Loucy (cell line): Measurements from ENCODE around the gene MYO3B.
"Not testable (repeated sequence)": the region's sequence is repeated elsewhere in the genome, so short reads cannot be mapped to it uniquely, and the experiment has no call there.

Source experiments
- H2AFZ ChIP-seq: fragments of 200-600 bp; sonication (generic); 2 replicates; pipeline ENCODE4 v1.6.0; 2016; ENCODE audit warnings: antibody characterized with exemption, mild to moderate bottlenecking, low read length, moderate library complexity
- H3F3A ChIP-seq: fragments of 200-600 bp; 2 replicates; pipeline ENCODE4 v1.6.0; 2016; ENCODE audit warnings: antibody characterized with exemption, low read depth, mild to moderate bottlenecking
- H3K27me3 ChIP-seq: fragments of 200-600 bp; sonication (generic); 2 replicates; pipeline ENCODE4 v1.6.1; 2014; ENCODE audit warnings: low read length, mild to moderate bottlenecking; ENCODE audit not compliant: insufficient read depth, poor library complexity, severe bottlenecking
- H3K36me3 ChIP-seq: fragments of 200-600 bp; sonication (generic); 2 replicates; pipeline ENCODE4 v1.6.1; 2016; ENCODE audit warnings: low read length; ENCODE audit not compliant: insufficient read depth
- H3K4me1 ChIP-seq: fragments of 200-600 bp; sonication (generic); 2 replicates; pipeline ENCODE4 v1.5.1; 2014; ENCODE audit warnings: low read length, mild to moderate bottlenecking; ENCODE audit not compliant: insufficient read depth, poor library complexity, severe bottlenecking
- H3K4me2 ChIP-seq: fragments of 200-600 bp; sonication (generic); 2 replicates; pipeline ENCODE4 v1.6.0; 2014; ENCODE audit warnings: antibody characterized with exemption, low read length, low read depth, mild to moderate bottlenecking; ENCODE audit not compliant: poor library complexity, severe bottlenecking
- H3K4me3 ChIP-seq: fragments of 200-600 bp; sonication (generic); 2 replicates; pipeline ENCODE4 v1.5.1; 2014; ENCODE audit warnings: low read length, mild to moderate bottlenecking, mixed read lengths; ENCODE audit not compliant: poor library complexity, severe bottlenecking
- H3K79me2 ChIP-seq: fragments of 200-600 bp; sonication (generic); 2 replicates; pipeline ENCODE4 v1.6.1; 2014; ENCODE audit warnings: low read length; ENCODE audit not compliant: insufficient read depth
- H3K9ac ChIP-seq: fragments of 200-600 bp; sonication (generic); 2 replicates; pipeline ENCODE4 v1.6.0; 2014; ENCODE audit warnings: mild to moderate bottlenecking, low read depth, low read length, moderate library complexity; ENCODE audit not compliant: poor library complexity, severe bottlenecking
- H3K9me2 ChIP-seq: fragments of 200-600 bp; sonication (generic); replicated peaks from 2 replicates; pipeline ENCODE4 v1.6.1; 2016; ENCODE audit warnings: low read depth, low read length, mixed read lengths
- H3K9me3 ChIP-seq: fragments of 200-600 bp; sonication (generic); 2 replicates; pipeline ENCODE4 v1.6.1; 2014; ENCODE audit warnings: mild to moderate bottlenecking, antibody characterized with exemption, low read length, low read depth; ENCODE audit not compliant: insufficient read depth
- H4K20me1 ChIP-seq: fragments of 200-600 bp; sonication (generic); 2 replicates; pipeline ENCODE4 v1.6.0; 2014; ENCODE audit warnings: antibody characterized with exemption, low read length, mild to moderate bottlenecking; ENCODE audit not compliant: insufficient read depth, poor library complexity, severe bottlenecking
- CTCF ChIP-seq: fragments of 200-600 bp; sonication (generic); conservative IDR thresholded peaks from 2 replicates; pipeline ENCODE4 v1.5.1; 2014; ENCODE audit warnings: mild to moderate bottlenecking, antibody characterized with exemption, low read length
- EZH2phosphoT487 ChIP-seq: fragments of 200-600 bp; IDR thresholded peaks from 2 replicates; pipeline ENCODE4 v1.6.1; 2018; ENCODE audit warnings: antibody characterized with exemption, mild to moderate bottlenecking, moderate library complexity, borderline replicate concordance

The MYO3B gene

GRCh38 chr2:170276925-170277629, 99.1 kb downstream of the MYO3B start:
- Histone ChIP-seq H3K9me2 (no peaks in the 10 kb centered on the region), H3F3A (no peaks in the 10 kb centered on the region), H3K9ac (no peak overlapping the region), H3K36me3 (no peaks in the 10 kb centered on the region), H2AFZ (no peak overlapping the region), H3K79me2 (no peaks in the 10 kb centered on the region), H3K27me3 (no peaks in the 10 kb centered on the region), H3K4me2 (no peak overlapping the region), H3K4me3 (no peak overlapping the region), H3K4me1 (no peaks in the 10 kb centered on the region), H3K9me3 (no peaks in the 10 kb centered on the region), H4K20me1 (no peaks in the 10 kb centered on the region)
- TF ChIP-seq EZH2phosphoT487 = no peak
- TF ChIP-seq CTCF = no peak

GRCh38 chr2:170277951-170278350, 100.0 kb downstream of the MYO3B start:
- no peaks in the 10 kb centered on the region for H3K4me1 ChIP-seq
- no peaks in the 10 kb centered on the region for H3K36me3 ChIP-seq
- H3K4me2 ChIP-seq = no peak overlapping the region
- H4K20me1 ChIP-seq = no peaks in the 10 kb centered on the region
- H3K9me2 ChIP-seq = no peaks in the 10 kb centered on the region
- H3K4me3 ChIP-seq = no peak overlapping the region
- H3K9ac ChIP-seq = no peak overlapping the region
- H3K9me3 ChIP-seq = no peaks in the 10 kb centered on the region
- H2AFZ ChIP-seq = no peak overlapping the region
- no peak for TF ChIP-seq CTCF
- TF ChIP-seq EZH2phosphoT487 = no peak
- no peaks in the 10 kb centered on the region for H3K27me3 ChIP-seq
- H3K79me2 ChIP-seq = no peaks in the 10 kb centered on the region
- H3F3A ChIP-seq = no peaks in the 10 kb centered on the region

- not testable (repeated sequence) for H3K27me3 ChIP-seq, H3K36me3 ChIP-seq, H4K20me1 ChIP-seq, H3K4me2 ChIP-seq, H3F3A ChIP-seq, H3K9me2 ChIP-seq, H2AFZ ChIP-seq, H3K9ac ChIP-seq, H3K79me2 ChIP-seq, H3K4me3 ChIP-seq, H3K4me1 ChIP-seq, H3K9me3 ChIP-seq
Observed at GRCh38 chr2:170279615-170280014, 101.7 kb downstream of the MYO3B start.

- no peak overlapping the region for H3K4me3 ChIP-seq
- H4K20me1 ChIP-seq = no peaks in the 10 kb centered on the region
- H3F3A ChIP-seq = no peaks in the 10 kb centered on the region
- no peak for TF ChIP-seq EZH2phosphoT487
- no peak for TF ChIP-seq CTCF
- H3K9ac ChIP-seq = no peak overlapping the region
- H3K36me3 ChIP-seq = no peaks in the 10 kb centered on the region
- H3K4me2 ChIP-seq = no peak overlapping the region
- H3K27me3 ChIP-seq = no peaks in the 10 kb centered on the region
- H3K9me2 ChIP-seq = no peaks in the 10 kb centered on the region
- H3K9me3 ChIP-seq = no peaks in the 10 kb centered on the region
- no peaks in the 10 kb centered on the region for H3K4me1 ChIP-seq
- H3K79me2 ChIP-seq = no peaks in the 10 kb centered on the region
- no peak overlapping the region for H2AFZ ChIP-seq
Observed at GRCh38 chr2:170282851-170283250, 104.9 kb downstream of the MYO3B start.
